Coronary artery (tissue), 2 donors: ENCODE data around the gene EIF3CL.
"Not testable (repeated sequence)": the region's sequence is repeated elsewhere in the genome, so short reads cannot be mapped to it uniquely, and the experiment has no call there.

Experiments
- DNase-seq: peaks from one replicate; pipeline ENCODE4 v3.0.0-alpha.2; 2017; ENCODE audit warnings: low spot score
- H3K27ac ChIP-seq, 2 donors: fragments of 200-600 bp; sonication (generic); one replicate each; pipeline ENCODE4 v1.5.1; 2016 to 2019
- H3K4me3 ChIP-seq: fragments of 200-600 bp; sonication (generic); 2 replicates; pipeline ENCODE4 v1.5.1; 2016; ENCODE audit warnings: mild to moderate bottlenecking, moderate library complexity

The EIF3CL gene

GRCh38 chr16:28367926-28368325 lies 35.7 kb downstream of the EIF3CL start:
- peak; percentile 11 for DNase-seq
- not testable (repeated sequence) for H3K27ac ChIP-seq

GRCh38 chr16:28364268-28365173 lies 39.1 kb downstream of the EIF3CL start:
- not testable (repeated sequence) for H3K4me3 ChIP-seq, H3K27ac ChIP-seq, DNase-seq

More at GRCh38 chr16:28367926-28368325, 35.7 kb downstream of the EIF3CL start:
- H3K4me3 ChIP-seq: not testable (repeated sequence)

DNA sequence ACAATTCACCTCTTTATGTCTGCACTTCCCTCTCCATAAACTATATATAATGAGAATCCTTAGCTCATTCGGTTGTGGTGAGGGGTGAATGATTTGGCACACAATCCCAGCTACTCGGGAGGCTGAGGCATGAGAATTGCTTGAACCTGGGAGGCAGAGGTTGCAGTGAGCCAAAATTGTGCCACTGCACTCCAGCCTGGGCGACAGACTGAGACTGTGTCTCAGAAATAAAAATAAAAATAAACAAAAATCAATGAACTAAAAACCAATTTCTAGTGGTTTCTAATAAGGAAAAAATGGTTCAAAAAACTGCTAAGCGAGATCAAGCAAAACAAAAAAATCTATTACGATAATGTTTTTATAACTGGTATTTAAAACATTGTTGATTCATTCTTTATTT lies 40.2 kb downstream of the EIF3CL start, which contains the start of gene NPIPB6:
TSS of gene NPIPB6 (minus strand) at position 101 of the 400 bp plus-strand sequence. CDS start 686 bp downstream, outside the sequence.
- not testable (repeated sequence) for H3K27ac ChIP-seq, DNase-seq, H3K4me3 ChIP-seq

DNA sequence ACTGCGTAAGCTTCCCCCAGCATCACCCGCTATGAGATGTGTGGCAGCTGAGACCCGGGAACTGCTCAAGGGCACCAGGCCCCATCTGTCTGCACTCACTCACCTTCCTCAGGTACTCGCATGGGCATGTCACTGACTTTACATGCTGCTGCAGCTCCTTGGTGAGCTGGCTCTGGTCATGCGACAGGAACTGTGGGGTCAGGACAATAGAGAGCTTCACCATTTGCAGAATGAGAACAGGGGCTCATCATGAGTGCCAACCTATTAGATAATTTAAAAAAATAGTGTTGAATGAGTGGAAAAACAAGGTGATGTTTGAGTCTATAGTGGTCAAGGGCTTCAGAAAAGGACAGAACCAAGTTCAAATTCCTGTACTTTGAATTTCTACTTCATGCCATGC lies 41.0 kb downstream of the EIF3CL start:
- H3K27ac ChIP-seq, H3K4me3 ChIP-seq, DNase-seq: not testable (repeated sequence)

- H3K4me3 ChIP-seq, DNase-seq, H3K27ac ChIP-seq: not testable (repeated sequence)
Observed at GRCh38 chr16:28338230-28338629, 65.4 kb downstream of the EIF3CL start.

DNA sequence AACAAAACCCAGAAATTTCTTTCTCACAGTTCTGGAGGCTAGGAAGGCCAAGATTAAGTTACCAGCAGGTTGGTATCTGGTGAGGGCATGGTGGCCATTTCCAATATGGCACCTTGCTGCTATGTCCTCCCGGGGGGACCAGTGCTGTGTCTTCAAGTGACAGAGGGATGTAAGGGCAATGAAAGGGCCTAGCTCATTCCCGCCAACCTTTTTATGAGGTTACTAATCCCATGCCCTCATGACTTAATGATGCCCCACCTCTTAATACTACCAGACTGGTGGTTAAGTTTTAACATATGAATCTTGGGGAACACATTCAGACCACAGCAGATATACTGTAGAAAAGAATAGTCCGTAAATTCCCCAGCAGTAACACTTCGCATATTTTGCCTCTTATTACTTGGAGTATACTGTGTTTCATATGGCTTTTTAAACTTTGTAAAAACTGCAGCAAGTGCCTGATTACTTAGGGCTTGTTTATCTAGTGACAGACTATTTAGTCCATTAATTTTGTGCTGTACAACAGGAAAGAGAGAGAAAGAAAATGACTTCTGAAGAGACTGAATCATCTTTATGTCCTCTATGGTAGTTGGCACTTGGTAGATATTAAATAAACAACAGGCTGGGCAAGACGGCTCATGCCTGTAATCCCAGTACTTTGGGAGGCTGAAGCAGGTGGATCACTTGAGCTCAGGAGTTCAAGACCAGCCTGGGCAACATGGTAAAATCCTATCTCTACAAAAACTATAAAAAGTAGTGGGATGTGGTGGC lies 66.5 kb downstream of the EIF3CL start:
- not testable (repeated sequence) for H3K4me3 ChIP-seq, H3K27ac ChIP-seq, DNase-seq

- H3K4me3 ChIP-seq, DNase-seq: not testable (repeated sequence)
Observed at GRCh38 chr16:28335678-28336077, 68.0 kb downstream of the EIF3CL start.

GRCh38 chr16:28332632-28333031 lies 71.0 kb downstream of the EIF3CL start:
- DNase-seq, H3K4me3 ChIP-seq, H3K27ac ChIP-seq: not testable (repeated sequence)

More at GRCh38 chr16:28335678-28336077, 68.0 kb downstream of the EIF3CL start:
- not testable (repeated sequence) for H3K27ac ChIP-seq

DNA sequence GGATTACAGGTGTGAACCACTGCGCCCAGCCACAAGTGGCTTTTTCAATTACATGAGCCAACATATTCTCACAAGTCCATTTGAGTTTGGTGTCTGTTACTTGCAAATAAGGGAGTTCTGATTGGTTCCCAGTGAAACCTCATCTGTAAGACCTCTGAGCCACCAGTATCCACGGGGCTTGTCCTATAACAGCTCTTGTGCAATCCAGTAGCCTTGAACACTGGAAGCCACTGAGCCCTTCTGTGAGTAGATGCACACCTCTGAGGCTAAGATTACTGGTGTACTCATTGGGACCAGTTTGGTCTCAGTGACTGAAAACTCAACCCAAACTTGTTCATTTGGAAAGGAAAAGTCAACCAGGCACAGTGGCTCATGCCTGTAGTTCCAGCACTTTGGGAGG lies 72.7 kb downstream of the EIF3CL start:
- H3K27ac ChIP-seq, DNase-seq, H3K4me3 ChIP-seq: not testable (repeated sequence)

DNA sequence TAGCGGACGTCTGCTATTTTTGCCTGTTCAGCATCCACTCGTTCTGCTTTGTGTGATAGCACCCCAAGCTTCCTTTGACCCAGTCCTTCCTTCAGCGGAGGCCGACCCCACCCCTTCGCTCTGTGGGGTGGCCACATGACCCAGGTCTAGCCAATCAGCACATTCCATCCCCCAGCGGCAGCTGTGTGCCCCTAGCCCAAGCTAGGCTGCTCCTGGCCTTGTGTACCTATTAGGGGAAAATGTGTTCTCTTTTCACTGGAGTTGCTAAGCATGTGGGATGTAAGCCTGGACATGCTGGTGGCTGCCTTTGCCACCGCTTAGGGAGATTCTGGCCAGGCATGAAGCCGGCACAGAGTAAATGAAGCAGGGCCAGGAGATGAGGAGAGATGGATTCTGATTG lies 73.4 kb downstream of the EIF3CL start:
- H3K27ac ChIP-seq, DNase-seq, H3K4me3 ChIP-seq: not testable (repeated sequence)
